Right renal pelvis (tissue), 4 donors: ENCODE measurements around the gene GPC3. TPM values are rescaled to one million over a fixed set of nuclear protein-coding genes. Genes with fewer than 3 reads are reported as not detected.
"Not testable (repeated sequence)": the region's sequence is repeated elsewhere in the genome, so short reads cannot be mapped to it uniquely, and the experiment has no call there.

ENCODE experiments used
- DNase-seq, 4 donors: peaks; one replicate each; pipeline ENCODE4 v3.0.0-alpha.2; 2013; ENCODE audit warnings: low read depth in 4 of 4, low spot score in 3 of 4, missing footprints in 1 of 4
- polyA plus RNA-seq, 4 donors: library from polyadenylated mRNA; unstranded; fragments of 120-200 nt; gene quantifications; one replicate each; pipeline ENCODE4 v1.2.1, GENCODE V29; 2013; ENCODE audit not compliant: insufficient read length in 4 of 4

Gene GPC3
- polyA plus RNA-seq, 4 donors = 1,095 to 1,238 (median 1,173) TPM

DNA sequence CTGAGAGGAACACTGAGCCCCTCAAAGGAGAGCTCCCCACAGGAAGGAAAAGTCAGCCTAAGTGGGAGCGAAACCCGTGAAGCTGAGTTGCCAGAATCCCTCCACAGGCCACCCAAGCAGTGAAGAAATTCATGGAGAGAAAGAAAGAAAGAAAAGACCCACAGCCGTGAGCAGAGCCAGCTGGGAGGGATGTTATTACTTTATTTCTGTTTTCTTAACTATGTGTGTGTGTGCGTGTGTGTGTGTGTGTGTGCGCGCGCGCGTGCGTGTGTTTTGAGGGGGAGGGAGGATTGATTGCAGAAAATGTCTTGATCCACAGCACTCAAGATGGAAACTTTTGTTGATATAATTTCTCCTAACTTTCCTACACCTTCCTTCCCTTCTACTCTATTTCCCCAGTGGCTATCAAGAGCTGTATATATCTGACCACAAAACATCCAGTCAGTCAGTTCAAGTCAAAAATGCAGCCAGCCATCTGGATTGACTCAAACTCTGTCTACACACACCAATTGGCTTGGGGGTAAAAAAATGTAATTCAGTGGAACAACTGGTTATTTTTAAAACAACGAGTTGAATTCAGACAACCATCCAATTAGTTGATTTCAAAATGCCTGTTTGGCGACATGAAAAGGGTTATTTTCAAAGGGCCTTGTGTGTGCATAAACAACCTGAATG, 13.8 kb upstream of the GPC3 start:
- DNase-seq = no peak

DNA sequence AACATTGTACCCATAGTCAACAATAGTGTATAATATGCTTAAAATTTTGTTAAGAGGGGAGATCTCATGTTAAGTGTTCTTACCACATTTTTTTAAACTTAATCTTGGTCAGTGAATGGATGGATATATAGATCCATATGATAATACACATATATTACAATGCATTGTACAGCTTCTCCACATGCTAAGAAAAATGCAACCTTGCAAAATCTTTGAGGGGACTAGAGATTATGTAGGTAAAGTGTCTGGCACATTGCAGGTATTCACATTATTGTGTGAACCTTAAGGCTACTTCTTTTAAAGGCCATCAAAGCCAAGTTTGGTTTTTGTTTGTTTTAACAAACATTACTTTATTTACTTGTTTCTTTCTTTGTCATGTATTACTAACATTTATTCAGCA, 10.4 kb upstream of the GPC3 start:
- no peak for DNase-seq

- DNase-seq = no peak
These were observed 9.2 kb upstream of the GPC3 start for GRCh38 chrX:133994576-133994975.

DNA sequence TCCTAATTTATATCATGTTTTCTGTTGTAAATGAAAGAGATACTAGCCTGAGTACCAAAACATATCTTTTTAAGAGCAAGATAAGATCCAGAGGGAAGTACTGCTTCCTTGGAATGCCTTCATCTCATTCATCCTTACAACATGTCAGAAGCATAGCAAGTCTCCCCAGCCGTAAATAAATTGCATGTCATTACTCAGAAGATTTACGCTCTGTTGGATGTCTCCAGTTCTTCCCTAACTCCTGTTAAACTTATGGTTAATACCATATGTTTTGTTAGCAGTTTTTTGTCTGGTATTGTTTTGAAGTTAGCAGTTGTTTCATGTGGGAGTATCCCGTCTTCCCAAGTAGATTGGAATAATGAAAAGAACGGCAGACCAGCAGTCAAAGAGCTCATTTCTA, 7.5 kb upstream of the GPC3 start:
- DNase-seq = no peak

DNA sequence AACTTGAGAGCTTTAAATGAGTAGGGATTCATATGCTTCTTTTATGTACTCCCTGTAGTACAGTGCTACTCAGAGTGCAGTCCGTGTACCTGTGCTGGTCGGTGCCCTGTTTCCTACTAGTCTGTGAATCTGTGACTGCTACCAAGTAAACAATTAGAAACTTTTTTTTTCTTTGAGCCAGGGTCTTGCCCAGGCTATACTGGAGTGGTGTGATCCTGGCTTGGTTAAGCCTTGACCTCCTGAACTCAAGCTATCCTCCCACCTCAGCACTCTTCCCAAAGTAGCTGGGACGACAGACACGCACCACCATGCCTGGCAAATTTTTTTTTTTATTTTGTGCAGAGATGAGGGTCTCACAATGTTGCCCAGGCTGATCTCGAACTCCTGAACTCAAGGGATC, 6.4 kb upstream of the GPC3 start:
- DNase-seq = no peak

GRCh38 chrX:133991057-133991456, 5.7 kb upstream of the GPC3 start:
- not testable (repeated sequence) for DNase-seq

DNA sequence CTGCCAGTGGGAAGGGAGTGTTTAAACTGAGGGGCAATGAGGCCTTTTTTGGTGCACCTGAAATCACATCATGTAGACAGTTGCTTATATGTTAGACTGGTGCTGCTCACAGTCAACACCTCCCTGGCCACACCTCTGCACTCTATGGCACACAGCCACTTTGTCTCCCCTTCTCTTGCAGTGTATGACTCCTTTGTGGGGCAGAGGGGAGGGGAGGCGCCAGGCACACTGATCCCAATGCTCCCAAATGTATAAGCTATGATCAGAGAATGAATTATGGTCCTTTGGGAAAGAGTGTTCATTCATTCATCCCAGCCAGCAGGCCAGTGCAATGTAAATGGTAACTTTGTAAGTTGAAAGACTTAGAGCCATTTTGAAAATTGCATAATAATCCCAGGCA, 4.6 kb upstream of the GPC3 start:
- DNase-seq = no peak

DNA sequence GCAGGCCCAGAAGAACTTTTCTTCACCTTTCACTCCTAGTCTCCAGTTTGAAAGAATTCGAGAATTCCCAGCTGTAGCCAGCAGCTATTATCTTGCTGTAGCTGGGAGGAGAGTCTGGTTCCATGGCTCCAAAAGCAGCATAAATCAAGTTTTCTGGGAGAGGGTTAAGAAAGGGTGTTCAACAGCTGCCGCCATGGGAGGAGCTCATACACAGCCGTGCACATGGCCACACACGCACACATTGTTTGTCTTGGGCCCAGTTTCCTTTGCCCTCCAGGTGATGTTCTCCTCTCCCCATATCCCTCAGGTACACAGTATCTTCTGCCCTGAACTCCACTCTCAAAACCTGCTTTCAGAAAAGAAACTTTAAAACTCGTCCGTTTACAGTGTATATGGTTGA, 4.1 kb upstream of the GPC3 start:
- no peak for DNase-seq

DNA sequence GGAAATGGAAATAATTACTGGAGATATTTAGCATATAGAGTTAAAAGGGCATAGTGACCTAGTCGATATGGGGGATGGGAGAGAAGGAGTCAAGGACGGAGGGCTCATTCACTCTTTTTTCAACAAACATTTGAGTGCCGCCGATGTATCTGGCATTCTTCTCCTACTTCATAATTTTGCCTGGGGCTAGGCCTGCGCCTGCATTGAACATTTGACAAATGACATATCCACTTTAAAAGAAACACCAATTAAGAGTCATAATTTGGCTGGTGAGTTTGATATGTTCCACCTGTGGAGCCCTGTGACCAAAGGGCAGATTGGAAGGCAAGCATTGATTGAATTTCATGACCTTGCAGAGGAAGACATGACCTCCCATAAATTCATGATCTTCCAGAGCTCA, 2.6 kb upstream of the GPC3 start:
- no peak for DNase-seq

DNA sequence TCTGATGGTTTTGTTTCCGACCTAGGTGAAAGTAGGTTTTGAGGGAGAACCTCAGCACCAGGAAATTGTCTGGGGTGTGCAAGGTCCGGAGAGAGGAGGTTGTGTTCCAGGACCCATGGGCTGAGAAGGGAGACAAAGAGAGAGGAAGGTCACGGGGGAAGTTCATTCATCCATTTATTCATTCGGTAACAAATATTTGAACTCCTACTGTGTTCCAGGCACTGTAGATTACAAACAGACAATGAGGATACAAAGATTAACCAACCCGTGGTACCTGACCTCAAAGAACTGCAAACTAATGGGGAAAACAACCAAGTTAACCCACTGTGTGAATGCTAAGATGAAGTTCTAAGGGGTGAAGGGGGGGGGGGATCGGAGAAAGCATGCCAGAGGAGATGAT, 1.8 kb upstream of the GPC3 start:
- DNase-seq = no peak

DNA sequence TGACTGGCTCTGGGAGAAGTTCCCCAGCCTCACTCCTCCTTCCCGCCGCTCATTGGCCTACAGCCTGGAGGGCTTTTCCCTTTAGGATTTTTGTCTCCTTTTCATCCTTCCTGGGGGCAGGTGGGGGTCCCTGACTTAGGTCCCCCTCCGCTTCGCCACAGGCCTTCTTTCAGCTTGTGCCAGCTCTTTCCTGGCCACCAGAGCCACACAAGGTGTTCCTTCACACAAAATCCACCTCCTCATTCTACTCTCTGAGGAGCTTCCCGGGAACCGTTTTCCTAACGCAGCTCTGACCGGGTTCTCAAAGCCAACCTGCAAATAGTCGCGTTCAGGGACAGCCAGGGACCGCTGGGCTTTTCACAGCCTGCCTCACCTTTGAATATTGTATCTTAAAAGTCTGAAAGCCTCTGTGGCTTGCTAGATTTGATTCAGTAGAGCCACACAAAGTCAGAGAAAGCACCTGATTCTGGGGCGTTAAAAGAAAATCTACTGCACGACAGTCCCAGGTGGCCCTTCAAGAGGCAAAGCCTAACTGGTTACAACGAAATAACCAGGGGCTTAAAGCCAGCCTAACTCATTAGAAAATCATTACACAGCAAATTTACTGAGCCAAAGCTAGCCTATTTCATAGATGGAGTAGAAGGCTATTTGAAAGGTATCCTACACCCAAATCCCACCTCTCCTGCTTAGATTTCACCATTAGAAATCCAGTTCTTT, 731 bp upstream of the GPC3 start:
- no peak for DNase-seq

GRCh38 chrX:133984857-133985163, 584 bp downstream of the GPC3 start:
- no peak for DNase-seq

- DNase-seq = no peak
These were observed 1.2 kb downstream of the GPC3 start for GRCh38 chrX:133983974-133984845.

- DNase-seq = no peak
These were observed 2.0 kb downstream of the GPC3 start for GRCh38 chrX:133983256-133983973.

GRCh38 chrX:133981924-133982323, 3.5 kb downstream of the GPC3 start:
- no peak for DNase-seq

DNA sequence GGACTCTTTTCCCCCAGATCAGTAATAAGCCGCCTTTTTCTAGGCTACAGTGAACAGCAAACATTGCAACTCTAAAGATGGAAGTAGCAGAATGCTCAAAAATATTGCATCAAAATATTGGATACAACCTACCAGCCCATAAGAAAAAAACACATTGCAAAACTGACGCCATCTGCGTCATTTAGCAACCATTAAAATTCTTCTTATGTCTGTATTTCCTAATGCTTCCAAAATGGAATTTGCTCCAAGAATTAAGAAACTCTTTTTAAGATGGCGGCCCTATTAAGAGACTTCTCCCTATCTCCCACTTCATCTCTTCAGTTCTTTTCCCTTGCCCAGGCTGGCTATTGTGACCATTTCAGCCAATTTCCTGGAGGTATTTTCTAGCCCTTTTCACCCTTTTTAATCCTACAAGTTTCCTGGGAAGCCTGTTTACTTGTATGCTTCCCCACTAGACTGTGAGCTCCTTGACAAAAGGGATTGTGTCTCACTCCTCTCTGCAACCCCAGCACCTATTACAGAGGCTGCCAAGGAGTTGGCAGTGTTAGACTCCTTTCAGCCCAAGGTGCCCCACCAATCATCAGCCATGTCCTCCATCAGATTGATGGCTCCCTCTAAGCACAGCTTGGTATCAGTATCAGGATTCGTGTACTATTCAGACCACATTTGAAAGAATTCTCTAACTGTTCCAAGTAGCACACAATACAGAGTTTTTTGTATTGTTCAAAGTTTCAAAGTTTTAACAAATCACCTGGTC, 4.4 kb downstream of the GPC3 start:
- DNase-seq = no peak

DNA sequence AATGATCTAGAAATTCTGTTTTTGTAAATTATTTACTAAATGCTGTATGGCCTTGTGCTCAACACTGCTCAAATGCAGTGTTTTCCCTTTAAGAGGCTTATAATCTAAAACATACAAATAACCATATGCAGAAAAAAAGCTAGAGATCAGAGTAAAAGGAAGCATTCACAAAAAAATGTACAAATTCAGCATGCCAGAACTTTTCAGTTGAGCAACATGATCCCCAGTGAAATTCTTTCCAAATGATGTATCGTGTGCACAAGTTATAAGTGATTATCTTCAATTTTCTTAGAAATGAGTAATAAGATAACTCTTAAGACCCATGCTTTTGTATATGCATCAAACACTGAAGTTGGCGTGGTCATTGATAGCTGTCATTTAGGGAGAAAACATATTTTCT, 5.0 kb downstream of the GPC3 start:
- no peak for DNase-seq

DNA sequence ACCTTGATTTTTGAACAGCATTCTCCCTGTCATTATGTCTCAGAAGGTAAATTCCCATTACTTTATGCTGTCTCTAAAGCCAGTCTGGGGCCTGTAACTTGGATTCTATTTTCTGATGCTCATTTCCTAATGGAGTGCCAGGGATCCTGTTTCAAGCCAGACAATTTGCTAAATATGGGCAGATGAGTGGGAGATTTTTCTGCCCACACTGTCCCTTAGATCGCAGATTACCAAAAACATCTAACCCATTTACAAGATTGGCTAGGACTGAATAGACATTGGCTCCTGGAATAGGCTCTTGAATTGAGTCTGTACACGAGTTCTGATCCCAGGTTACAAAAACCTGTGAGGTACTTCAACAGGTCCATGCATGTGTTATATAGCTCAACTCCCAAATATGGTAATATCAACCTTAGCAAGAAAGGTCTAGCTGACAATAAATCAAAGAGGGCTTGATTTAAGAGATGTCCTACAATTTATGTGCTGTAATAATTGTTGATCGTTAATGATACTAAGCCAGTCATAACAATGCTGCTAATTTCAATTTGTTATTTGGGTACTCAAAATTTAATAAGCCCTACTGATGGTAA, 5.7 kb downstream of the GPC3 start:
- no peak for DNase-seq

- no peak for DNase-seq
These were observed 11.7 kb downstream of the GPC3 start for GRCh38 chrX:133973704-133974103.

DNA sequence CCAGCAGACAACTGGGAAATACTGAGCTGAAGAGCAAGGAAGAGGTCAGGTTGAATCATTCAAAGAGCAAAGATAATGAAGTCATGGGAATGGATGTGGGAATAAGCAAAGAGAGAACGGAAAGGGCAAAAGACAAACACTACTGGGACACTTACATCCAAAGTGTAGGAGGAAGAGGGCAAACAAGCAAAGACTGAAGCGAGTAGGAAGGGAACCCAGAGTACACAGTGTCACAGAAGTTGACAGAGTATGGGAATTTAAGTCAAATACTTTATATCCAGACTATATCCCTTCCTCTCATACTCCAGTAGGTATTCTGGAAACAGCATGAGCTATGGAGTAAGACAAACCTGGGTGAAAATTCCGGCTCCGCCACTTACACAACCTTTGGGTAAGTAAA, 12.5 kb downstream of the GPC3 start:
- DNase-seq = no peak
